Islet of Langerhans (tissue), 1 donor: Measurements from ENCODE around the gene EZH1.

Experiments used
- FAIRE-seq: peaks from one replicate; lab custom pipeline; 2011; peaks lifted over from hg19 to GRCh38; lab: Jason Lieb, UNC

Gene EZH1

GRCh38 chr17:42709561-42709960, 35.3 kb downstream of the EZH1 start:
- no peak for FAIRE-seq

- no peak for FAIRE-seq
These were observed 36.3 kb downstream of the EZH1 start for GRCh38 chr17:42708588-42708987.

GRCh38 chr17:42706732-42707131, 38.1 kb downstream of the EZH1 start:
- FAIRE-seq: no peak

GRCh38 chr17:42704837-42705494, 39.9 kb downstream of the EZH1 start:
- FAIRE-seq: no peak

GRCh38 chr17:42704490-42704836, 40.4 kb downstream of the EZH1 start:
- FAIRE-seq: no peak

GRCh38 chr17:42702446-42702845, 42.4 kb downstream of the EZH1 start:
- FAIRE-seq: no peak

GRCh38 chr17:42700586-42701289, 44.1 kb downstream of the EZH1 start:
- no peak for FAIRE-seq

GRCh38 chr17:42699415-42699740, 45.5 kb downstream of the EZH1 start:
- FAIRE-seq: no peak

GRCh38 chr17:42698736-42699414, 46.0 kb downstream of the EZH1 start:
- no peak for FAIRE-seq

- no peak for FAIRE-seq
These were observed 47.6 kb downstream of the EZH1 start for GRCh38 chr17:42697108-42697811.

GRCh38 chr17:42695500-42695899, 49.3 kb downstream of the EZH1 start:
- no peak for FAIRE-seq

- no peak for FAIRE-seq
These were observed 50.3 kb downstream of the EZH1 start for GRCh38 chr17:42694524-42694923.

GRCh38 chr17:42692489-42692888, 52.4 kb downstream of the EZH1 start:
- FAIRE-seq: no peak

GRCh38 chr17:42691021-42691545, 53.8 kb downstream of the EZH1 start:
- FAIRE-seq: no peak

GRCh38 chr17:42690596-42690995, 54.2 kb downstream of the EZH1 start:
- FAIRE-seq: no peak

- no peak for FAIRE-seq
These were observed 57.0 kb downstream of the EZH1 start for GRCh38 chr17:42687707-42688320.

GRCh38 chr17:42686520-42687128, 58.2 kb downstream of the EZH1 start:
- no peak for FAIRE-seq

- FAIRE-seq: no peak
These were observed 59.0 kb downstream of the EZH1 start for GRCh38 chr17:42685831-42686230.

GRCh38 chr17:42684929-42685556, 59.8 kb downstream of the EZH1 start:
- no peak for FAIRE-seq

GRCh38 chr17:42683407-42684034, 61.3 kb downstream of the EZH1 start:
- FAIRE-seq: no peak
